Measurements from ENCODE around the gene TANK. TPM values are rescaled to one million over a fixed set of nuclear protein-coding genes. Genes with fewer than 3 reads are reported as not detected.

TANK gene
- total RNA-seq, 4 donors from 2014 or later: 94.2 to 178 (median 141) TPM

DNA sequence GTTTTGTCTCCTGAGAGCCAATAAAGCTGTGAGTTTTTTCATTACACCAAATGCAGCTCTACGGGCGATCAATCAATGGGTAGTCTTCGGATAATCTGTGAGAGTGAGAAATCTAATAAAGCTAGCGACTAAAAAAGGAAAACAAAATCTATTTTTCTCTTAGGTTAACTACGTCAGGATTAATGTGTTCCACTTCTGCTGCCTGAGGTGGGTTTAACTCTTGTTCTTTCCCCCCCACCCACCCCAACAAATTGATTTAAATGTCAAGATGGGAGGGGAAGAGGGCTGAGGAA lies 85.0 kb downstream of the TANK start:
- no peak for TF ChIP-seq CTCF (IDR thresholded peaks at IDR 0.05; ENCODE audit: low read depth)

DNA sequence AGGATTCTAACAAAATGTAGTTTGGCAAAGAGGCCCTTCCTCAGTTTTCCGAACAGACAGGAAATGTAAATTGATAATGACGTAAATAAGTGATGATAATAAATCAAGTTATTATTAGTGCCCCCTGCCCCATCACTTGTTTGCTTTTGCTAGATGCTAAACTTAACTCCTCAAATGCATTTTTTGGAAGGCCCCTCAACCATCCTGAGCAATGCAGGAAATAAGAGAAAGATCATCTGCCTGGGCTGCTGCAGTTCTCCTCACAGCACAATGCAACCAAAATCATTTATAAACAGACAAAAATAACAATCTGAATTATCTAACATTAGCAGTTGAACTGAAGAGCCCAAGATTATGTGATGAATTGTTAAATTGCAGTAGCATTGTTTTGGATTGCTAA lies 85.4 kb downstream of the TANK start:
- no peak for TF ChIP-seq CTCF (IDR thresholded peaks at IDR 0.05; ENCODE audit: low read depth)

DNA sequence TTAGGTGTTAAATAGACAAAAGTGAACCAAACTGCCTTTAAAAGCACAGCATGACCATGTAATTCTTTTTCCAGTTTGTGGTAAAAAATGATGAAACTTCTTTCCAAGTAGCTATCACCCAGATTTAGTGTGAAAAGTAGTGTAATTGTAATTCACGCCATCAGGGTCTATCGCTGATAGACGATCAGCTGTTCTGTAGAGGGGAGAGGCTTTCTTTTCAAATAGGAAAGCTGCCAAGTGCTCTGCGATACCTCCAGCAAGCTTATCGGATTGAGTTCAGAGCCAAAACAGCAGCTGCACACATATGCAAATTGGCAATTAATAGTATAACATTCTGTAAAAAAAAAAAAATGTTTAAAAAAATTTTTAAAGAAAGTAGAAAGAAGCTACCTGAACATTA lies 86.1 kb downstream of the TANK start:
- TF ChIP-seq CTCF (IDR thresholded peaks at IDR 0.05; ENCODE audit: low read depth): no peak

- no peak for TF ChIP-seq CTCF (IDR thresholded peaks at IDR 0.05; ENCODE audit: low read depth)
These were observed 90.7 kb downstream of the TANK start for GRCh38 chr2:161250864-161251436.

- no peak for TF ChIP-seq CTCF (IDR thresholded peaks at IDR 0.05; ENCODE audit: low read depth)
These were observed 97.1 kb downstream of the TANK start for GRCh38 chr2:161257123-161257952.

DNA sequence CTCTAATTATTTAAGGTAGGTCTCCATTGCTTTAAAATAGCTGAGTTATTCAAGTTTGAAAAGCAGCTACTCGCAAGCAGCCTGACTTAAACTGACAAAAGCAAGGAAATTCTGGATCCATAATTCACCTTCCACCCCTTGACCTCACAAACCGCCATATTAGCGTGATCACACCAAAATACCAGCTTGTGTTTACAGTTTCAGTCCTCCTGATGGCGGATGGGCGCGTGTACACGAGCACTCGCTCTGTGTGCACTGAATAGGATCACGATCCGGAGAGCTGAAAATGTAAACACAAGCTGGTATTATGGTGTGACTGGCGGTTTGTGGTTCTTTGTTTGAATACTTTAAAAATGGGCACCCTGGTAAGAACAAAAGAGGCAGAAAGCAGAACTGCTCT lies 105.6 kb downstream of the TANK start:
- no peak for TF ChIP-seq CTCF (IDR thresholded peaks at IDR 0.05; ENCODE audit: low read depth)

GRCh38 chr2:161269111-161269510 lies 108.9 kb downstream of the TANK start:
- TF ChIP-seq CTCF (IDR thresholded peaks at IDR 0.05; ENCODE audit: low read depth): no peak

Measured in subcutaneous adipose tissue (tissue), 4 donors.